Liver (tissue), 9 donors: Measurements from ENCODE around the gene RARRES1. TPM values are rescaled to one million over a fixed set of nuclear protein-coding genes. Genes with fewer than 3 reads are reported as not detected.

Experiments used
- DNase-seq: peaks from one replicate; pipeline ENCODE4 v3.0.0-alpha.2; 2017; ENCODE audit warnings: low spot score
- H3K27ac ChIP-seq, 2 donors: one replicate each; pipeline ENCODE4 v1.7.0; 2013; ENCODE audit warnings: inconsistent platforms in 2 of 2, low read length in 2 of 2, control low read depth in 1 of 2, low read depth in 1 of 2, mild to moderate bottlenecking in 1 of 2
- H3K27me3 ChIP-seq, 4 donors: one replicate each; pipeline versions ENCODE4 v1.6.1 to v1.7.0; 2013; ENCODE audit warnings: low read length in 3 of 4, inconsistent platforms in 1 of 4, mild to moderate bottlenecking in 1 of 4, moderate library complexity in 1 of 4; ENCODE audit not compliant: control insufficient read depth in 4 of 4, insufficient read depth in 4 of 4
- H3K36me3 ChIP-seq, 4 donors: one replicate each; pipeline versions ENCODE4 v1.6.1 to v1.7.0; 2013; ENCODE audit warnings: low read length in 3 of 4, mild to moderate bottlenecking in 3 of 4, low read depth in 1 of 4, moderate library complexity in 1 of 4; ENCODE audit not compliant: control insufficient read depth in 4 of 4, insufficient read depth in 3 of 4
- H3K4me1 ChIP-seq, 4 donors: one replicate each; pipeline versions ENCODE4 v1.6.1 to v1.7.0; 2013; ENCODE audit warnings: low read length in 3 of 4, mild to moderate bottlenecking in 3 of 4, moderate library complexity in 1 of 4; ENCODE audit not compliant: control insufficient read depth in 4 of 4, insufficient read depth in 4 of 4
- H3K4me3 ChIP-seq, 3 donors: one replicate each; pipeline versions ENCODE4 v1.6.1 to v1.7.0; 2013; ENCODE audit warnings: low read length in 3 of 3, control low read depth in 1 of 3, low read depth in 1 of 3, mild to moderate bottlenecking in 1 of 3
- H3K9ac ChIP-seq, 2 donors: one replicate each; pipeline ENCODE4 v1.7.0; 2013; ENCODE audit warnings: low read length in 2 of 2, mild to moderate bottlenecking in 2 of 2, moderate library complexity in 2 of 2, control low read depth in 1 of 2, low read depth in 1 of 2
- H3K9me3 ChIP-seq, 4 donors: one replicate each; pipeline versions ENCODE4 v1.6.1 to v1.7.0; 2013; ENCODE audit warnings: low read length in 3 of 4; ENCODE audit not compliant: control insufficient read depth in 4 of 4
- EGR1 ChIP-seq, 2 donors: IDR thresholded peaks; 2 replicates each; pipeline ENCODE4 v1.6.1; 2016 to 2018; ENCODE audit warnings: antibody characterized with exemption in 2 of 2, low read depth in 2 of 2
- FOXA1 ChIP-seq: IDR thresholded peaks from 2 replicates; pipeline ENCODE4 v1.6.1; 2016; ENCODE audit warnings: antibody characterized with exemption
- FOXA2 ChIP-seq: IDR thresholded peaks from 2 replicates; pipeline ENCODE4 v1.6.1; 2016; ENCODE audit warnings: antibody characterized with exemption
- GABPA ChIP-seq, 2 donors: IDR thresholded peaks in 1 of 2; conservative IDR thresholded peaks in 1 of 2; 2 replicates each; pipeline ENCODE4 v1.6.1; 2016; ENCODE audit warnings: antibody characterized with exemption in 2 of 2, mild to moderate bottlenecking in 1 of 2, moderate library complexity in 1 of 2
- HNF4A ChIP-seq, 2 donors: conservative IDR thresholded peaks; 2 replicates each; pipeline ENCODE4 v1.6.1; 2016; ENCODE audit warnings: antibody characterized with exemption in 2 of 2, mild to moderate bottlenecking in 2 of 2
- HNF4G ChIP-seq: IDR thresholded peaks from 2 replicates; pipeline ENCODE4 v1.6.1; 2016; ENCODE audit warnings: antibody characterized with exemption
- JUND ChIP-seq, 2 donors: IDR thresholded peaks; 2 replicates each; pipeline ENCODE4 v1.6.1; 2016; ENCODE audit warnings: antibody characterized with exemption in 2 of 2
- NR2F2 ChIP-seq: IDR thresholded peaks from 2 replicates; pipeline ENCODE4 v1.6.1; 2016; ENCODE audit warnings: antibody characterized with exemption
- RAD21 ChIP-seq, 2 donors: IDR thresholded peaks; 2 replicates each; pipeline ENCODE4 v1.6.1; 2016; ENCODE audit warnings: antibody characterized with exemption in 2 of 2, mild to moderate bottlenecking in 2 of 2
- RXRA ChIP-seq, 2 donors: IDR thresholded peaks; 2 replicates each; pipeline ENCODE4 v1.6.1; 2017 to 2018; ENCODE audit warnings: antibody characterized with exemption in 2 of 2, mild to moderate bottlenecking in 1 of 2
- SP1 ChIP-seq: IDR thresholded peaks from 2 replicates; pipeline ENCODE4 v1.6.1; 2018; ENCODE audit warnings: antibody characterized with exemption, mild to moderate bottlenecking
- TAF1 ChIP-seq: conservative IDR thresholded peaks from 2 replicates; pipeline ENCODE4 v1.6.1; 2016; ENCODE audit warnings: antibody characterized with exemption, mild to moderate bottlenecking
- YY1 ChIP-seq: IDR thresholded peaks from 2 replicates; pipeline ENCODE4 v1.6.1; 2016; ENCODE audit warnings: antibody characterized with exemption, mild to moderate bottlenecking
- WGBS: extraction: QIAGEN DNeasy Blood & Tissue Kit; methylation state at CpG from one replicate; pipeline ENCODE4 v1.1.7; 2013; 5-methylcytosine and 5-hydroxymethylcytosine counted together
- polyA plus RNA-seq, 2 donors: library from polyadenylated mRNA; stranded (reverse) in 1 of 2; unstranded in 1 of 2; fragments of 200-250 nt in 1 of 2; fragments of >200 nt in 1 of 2; fragmentation: Nextera tagmentation in 1 of 2; extraction: Ambion mirVana in 1 of 2; gene quantifications; one replicate each; pipeline versions ENCODE4 v1.2.1 to v1.2.3, GENCODE V29; 2013 to 2015
- total RNA-seq, 2 donors: library from RNA; depleted of rRNA; stranded (reverse); fragments of >200 nt; gene quantifications; one replicate each; pipeline ENCODE4 v1.2.3, GENCODE V29; 2014
- TF ChIP-seq, protein P1 (sequence below): IDR thresholded peaks from 2 replicates; pipeline ENCODE4 v1.6.1; 2016; ENCODE audit warnings: antibody characterized with exemption
- TF ChIP-seq, protein P2 (sequence below): fragments of 150-350 bp; IDR thresholded peaks from 2 replicates; pipeline ENCODE4 v1.5.1; 2017; ENCODE audit warnings: improper control_type of control experiment, low read depth, low read length; ENCODE audit not compliant: missing input control
- TF ChIP-seq, protein P3 (sequence below): IDR thresholded peaks from 2 replicates; pipeline ENCODE4 v1.6.1; 2016; ENCODE audit warnings: antibody characterized with exemption
- TF ChIP-seq, protein P4 (sequence below): IDR thresholded peaks from 2 replicates; pipeline ENCODE4 v1.6.1; 2016; ENCODE audit warnings: antibody characterized with exemption, mild to moderate bottlenecking
- TF ChIP-seq, protein P5 (sequence below): IDR thresholded peaks from 2 replicates; pipeline ENCODE4 v1.6.1; 2016; ENCODE audit warnings: antibody characterized with exemption
- donor health status: healthy.
- donor health status: healthy.
- donor health status: healthy.
- donor health status: healthy.
- donor health status: healthy.

The RARRES1 gene
- total and polyA plus RNA-seq, 4 donors = 0.92 to 6.9 (median 2.4) TPM

DNA sequence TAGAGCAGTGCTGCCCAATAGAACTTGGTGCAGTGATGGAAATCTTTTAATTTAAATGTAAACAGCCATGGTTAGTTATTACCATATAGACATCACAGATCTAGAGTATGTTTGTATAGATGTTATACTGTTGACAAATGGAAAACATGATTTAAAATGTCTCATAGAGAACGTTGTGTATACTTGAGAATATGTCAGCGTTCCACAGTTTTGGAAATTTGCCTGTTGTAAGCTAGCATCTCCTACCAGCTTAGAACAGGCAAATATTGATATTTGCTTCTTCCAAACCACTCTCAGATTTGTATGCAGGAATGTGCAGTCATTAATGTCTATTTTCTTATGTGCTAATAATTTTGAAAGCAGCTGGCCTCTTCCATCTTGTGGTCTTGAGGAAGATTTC lies 51.4 kb downstream of the RARRES1 start:
- Histone ChIP-seq H3K4me3 (no peak overlapping the region), H3K9me3 (no peaks in the 10 kb centered on the region), H3K9ac (no peak overlapping the region), H3K27ac (no peak overlapping the region), H3K36me3 (peaks cover 0 to 21% (median 5%) of the 10 kb centered on the region in 4 donors), H3K27me3 (no peaks in the 10 kb centered on the region), H3K4me1 (peaks cover 0 to 5% (median 0%) of the 10 kb centered on the region in 4 donors)
- TF ChIP-seq SP1 = no peak
- TF ChIP-seq FOXA1 = no peak
- no peak for TF ChIP-seq NR2F2
- no peak for TF ChIP-seq FOXA2
- TF ChIP-seq JUND (IDR thresholded peaks at IDR 0.05) = no peak
- TF ChIP-seq TAF1 = no peak
- TF ChIP-seq RXRA (IDR thresholded peaks at IDR 0.05) = no peak
- no peak for TF ChIP-seq HNF4G
- no peak for TF ChIP-seq EGR1 (IDR thresholded peaks at IDR 0.05; ENCODE audit: low read depth in 2 of 2)
- no peak for TF ChIP-seq RAD21 (IDR thresholded peaks at IDR 0.05)
- TF ChIP-seq, protein P1, sequence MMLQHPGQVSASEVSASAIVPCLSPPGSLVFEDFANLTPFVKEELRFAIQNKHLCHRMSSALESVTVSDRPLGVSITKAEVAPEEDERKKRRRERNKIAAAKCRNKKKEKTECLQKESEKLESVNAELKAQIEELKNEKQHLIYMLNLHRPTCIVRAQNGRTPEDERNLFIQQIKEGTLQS = no peak
- no peak for TF ChIP-seq HNF4A (conservative IDR thresholded peaks at IDR 0.05)
- TF ChIP-seq YY1 = no peak
- TF ChIP-seq GABPA (IDR thresholded peaks at IDR 0.05 in 1 of 2, conservative IDR thresholded peaks at IDR 0.05 in 1 of 2) = no peak
- TF ChIP-seq, protein P2, sequence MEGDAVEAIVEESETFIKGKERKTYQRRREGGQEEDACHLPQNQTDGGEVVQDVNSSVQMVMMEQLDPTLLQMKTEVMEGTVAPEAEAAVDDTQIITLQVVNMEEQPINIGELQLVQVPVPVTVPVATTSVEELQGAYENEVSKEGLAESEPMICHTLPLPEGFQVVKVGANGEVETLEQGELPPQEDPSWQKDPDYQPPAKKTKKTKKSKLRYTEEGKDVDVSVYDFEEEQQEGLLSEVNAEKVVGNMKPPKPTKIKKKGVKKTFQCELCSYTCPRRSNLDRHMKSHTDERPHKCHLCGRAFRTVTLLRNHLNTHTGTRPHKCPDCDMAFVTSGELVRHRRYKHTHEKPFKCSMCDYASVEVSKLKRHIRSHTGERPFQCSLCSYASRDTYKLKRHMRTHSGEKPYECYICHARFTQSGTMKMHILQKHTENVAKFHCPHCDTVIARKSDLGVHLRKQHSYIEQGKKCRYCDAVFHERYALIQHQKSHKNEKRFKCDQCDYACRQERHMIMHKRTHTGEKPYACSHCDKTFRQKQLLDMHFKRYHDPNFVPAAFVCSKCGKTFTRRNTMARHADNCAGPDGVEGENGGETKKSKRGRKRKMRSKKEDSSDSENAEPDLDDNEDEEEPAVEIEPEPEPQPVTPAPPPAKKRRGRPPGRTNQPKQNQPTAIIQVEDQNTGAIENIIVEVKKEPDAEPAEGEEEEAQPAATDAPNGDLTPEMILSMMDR = no peak
- DNase-seq = no peak
- WGBS = 90% methylated on average over 2 of the region's 2 CpGs

DNA sequence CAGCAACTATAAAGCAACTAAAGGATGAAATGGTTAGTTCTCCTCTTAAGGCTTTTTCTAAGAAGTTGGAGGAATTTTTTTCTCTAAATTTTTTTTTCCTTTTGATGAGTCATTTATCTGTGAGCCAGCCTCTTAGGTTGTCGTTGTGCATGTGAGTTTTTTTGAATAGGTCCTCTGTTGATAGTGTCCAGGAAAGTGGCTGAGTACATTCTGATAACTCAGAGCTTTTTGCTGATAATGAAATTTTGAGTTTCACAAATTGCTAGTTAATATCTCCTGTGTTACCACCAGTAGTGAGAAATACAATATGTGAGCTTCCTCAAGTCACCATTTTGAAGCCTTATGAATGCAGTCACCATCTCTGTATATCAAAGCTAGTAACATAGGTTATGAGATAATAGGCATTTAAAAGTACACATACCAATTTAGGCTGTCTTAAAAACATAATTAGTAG lies 52.7 kb downstream of the RARRES1 start:
- TF ChIP-seq HNF4G = no peak
- TF ChIP-seq JUND (IDR thresholded peaks at IDR 0.05) = no peak
- TF ChIP-seq, protein P3, sequence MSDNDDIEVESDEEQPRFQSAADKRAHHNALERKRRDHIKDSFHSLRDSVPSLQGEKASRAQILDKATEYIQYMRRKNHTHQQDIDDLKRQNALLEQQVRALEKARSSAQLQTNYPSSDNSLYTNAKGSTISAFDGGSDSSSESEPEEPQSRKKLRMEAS = no peak
- TF ChIP-seq GABPA (IDR thresholded peaks at IDR 0.05 in 1 of 2, conservative IDR thresholded peaks at IDR 0.05 in 1 of 2) = no peak
- no peak for TF ChIP-seq YY1
- TF ChIP-seq, protein P1 = no peak
- TF ChIP-seq RXRA (IDR thresholded peaks at IDR 0.05) = no peak
- no peak for TF ChIP-seq NR2F2
- TF ChIP-seq EGR1 (IDR thresholded peaks at IDR 0.05; ENCODE audit: low read depth in 2 of 2) = no peak
- TF ChIP-seq HNF4A (conservative IDR thresholded peaks at IDR 0.05) = no peak
- TF ChIP-seq FOXA1 = no peak
- TF ChIP-seq, protein P2 = no peak
- no peak for TF ChIP-seq SP1
- TF ChIP-seq, protein P4, sequence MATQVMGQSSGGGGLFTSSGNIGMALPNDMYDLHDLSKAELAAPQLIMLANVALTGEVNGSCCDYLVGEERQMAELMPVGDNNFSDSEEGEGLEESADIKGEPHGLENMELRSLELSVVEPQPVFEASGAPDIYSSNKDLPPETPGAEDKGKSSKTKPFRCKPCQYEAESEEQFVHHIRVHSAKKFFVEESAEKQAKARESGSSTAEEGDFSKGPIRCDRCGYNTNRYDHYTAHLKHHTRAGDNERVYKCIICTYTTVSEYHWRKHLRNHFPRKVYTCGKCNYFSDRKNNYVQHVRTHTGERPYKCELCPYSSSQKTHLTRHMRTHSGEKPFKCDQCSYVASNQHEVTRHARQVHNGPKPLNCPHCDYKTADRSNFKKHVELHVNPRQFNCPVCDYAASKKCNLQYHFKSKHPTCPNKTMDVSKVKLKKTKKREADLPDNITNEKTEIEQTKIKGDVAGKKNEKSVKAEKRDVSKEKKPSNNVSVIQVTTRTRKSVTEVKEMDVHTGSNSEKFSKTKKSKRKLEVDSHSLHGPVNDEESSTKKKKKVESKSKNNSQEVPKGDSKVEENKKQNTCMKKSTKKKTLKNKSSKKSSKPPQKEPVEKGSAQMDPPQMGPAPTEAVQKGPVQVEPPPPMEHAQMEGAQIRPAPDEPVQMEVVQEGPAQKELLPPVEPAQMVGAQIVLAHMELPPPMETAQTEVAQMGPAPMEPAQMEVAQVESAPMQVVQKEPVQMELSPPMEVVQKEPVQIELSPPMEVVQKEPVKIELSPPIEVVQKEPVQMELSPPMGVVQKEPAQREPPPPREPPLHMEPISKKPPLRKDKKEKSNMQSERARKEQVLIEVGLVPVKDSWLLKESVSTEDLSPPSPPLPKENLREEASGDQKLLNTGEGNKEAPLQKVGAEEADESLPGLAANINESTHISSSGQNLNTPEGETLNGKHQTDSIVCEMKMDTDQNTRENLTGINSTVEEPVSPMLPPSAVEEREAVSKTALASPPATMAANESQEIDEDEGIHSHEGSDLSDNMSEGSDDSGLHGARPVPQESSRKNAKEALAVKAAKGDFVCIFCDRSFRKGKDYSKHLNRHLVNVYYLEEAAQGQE = no peak
- TF ChIP-seq RAD21 (IDR thresholded peaks at IDR 0.05) = no peak
- TF ChIP-seq, protein P5, sequence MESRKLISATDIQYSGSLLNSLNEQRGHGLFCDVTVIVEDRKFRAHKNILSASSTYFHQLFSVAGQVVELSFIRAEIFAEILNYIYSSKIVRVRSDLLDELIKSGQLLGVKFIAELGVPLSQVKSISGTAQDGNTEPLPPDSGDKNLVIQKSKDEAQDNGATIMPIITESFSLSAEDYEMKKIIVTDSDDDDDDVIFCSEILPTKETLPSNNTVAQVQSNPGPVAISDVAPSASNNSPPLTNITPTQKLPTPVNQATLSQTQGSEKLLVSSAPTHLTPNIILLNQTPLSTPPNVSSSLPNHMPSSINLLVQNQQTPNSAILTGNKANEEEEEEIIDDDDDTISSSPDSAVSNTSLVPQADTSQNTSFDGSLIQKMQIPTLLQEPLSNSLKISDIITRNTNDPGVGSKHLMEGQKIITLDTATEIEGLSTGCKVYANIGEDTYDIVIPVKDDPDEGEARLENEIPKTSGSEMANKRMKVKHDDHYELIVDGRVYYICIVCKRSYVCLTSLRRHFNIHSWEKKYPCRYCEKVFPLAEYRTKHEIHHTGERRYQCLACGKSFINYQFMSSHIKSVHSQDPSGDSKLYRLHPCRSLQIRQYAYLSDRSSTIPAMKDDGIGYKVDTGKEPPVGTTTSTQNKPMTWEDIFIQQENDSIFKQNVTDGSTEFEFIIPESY = no peak
- no peak for TF ChIP-seq FOXA2
- TF ChIP-seq TAF1 = no peak
- Histone ChIP-seq H3K9ac (no peak overlapping the region), H3K9me3 (no peaks in the 10 kb centered on the region), H3K4me3 (no peak overlapping the region), H3K36me3 (peaks cover 0 to 16% (median 6%) of the 10 kb centered on the region in 4 donors), H3K27me3 (no peaks in the 10 kb centered on the region), H3K27ac (no peak overlapping the region), H3K4me1 (no peaks in the 10 kb centered on the region)
- DNase-seq = no peak
- 74% methylated on average over 1 of the region's 1 CpG for WGBS
